Measurements from ENCODE around the gene ANKRD50. TPM values are rescaled to one million over a fixed set of nuclear protein-coding genes. Genes with fewer than 3 reads are reported as not detected.

Gene ANKRD50
- total and polyA plus RNA-seq, 9 of the 15 experiments (the other 6 are each of a cell fraction or from before 2014, with no cell fraction given), result 2.0 to 8.0 (median 6.2) TPM

DNA sequence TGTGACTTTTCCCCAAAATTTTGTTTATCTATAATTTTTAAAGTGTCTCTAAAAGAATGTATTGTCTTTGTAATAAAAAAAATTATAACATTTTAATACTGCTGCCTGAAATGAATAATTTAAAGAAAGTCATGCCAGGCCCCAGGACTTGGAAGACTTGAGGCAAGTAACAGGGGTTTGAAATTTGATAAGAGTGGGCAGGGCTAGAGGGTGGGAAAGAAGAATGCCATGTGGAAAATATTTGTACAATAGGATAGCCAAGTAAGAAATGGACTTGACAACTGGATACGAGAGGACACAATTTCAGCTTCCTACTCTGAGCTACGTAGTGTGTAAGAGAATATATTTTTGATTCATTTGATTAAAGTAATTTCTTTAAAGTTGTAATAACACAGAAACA lies 36.9 kb upstream of the ANKRD50 start:
- Histone ChIP-seq H3K4me3 (no peak overlapping the region), H3K9me1 (ENCODE audit: control insufficient read depth, insufficient read depth, low read length) (no peaks in the 10 kb centered on the region), H3K27me3 (ENCODE audit: control insufficient read depth in 2 of 2, insufficient read depth in 2 of 2, low read length in 2 of 2) (peaks cover 0 to 5% of the 10 kb centered on the region in 2 experiments; a peak in 1 of 5 replicates), H2AFZ (ENCODE audit: low read depth, low read length) (no peak overlapping the region), H3K36me3 (ENCODE audit: control insufficient read depth, insufficient read depth, low read length) (no peaks in the 10 kb centered on the region), H3K9ac (ENCODE audit: insufficient read depth in 1 of 2, low read depth in 2 of 2, low read length in 2 of 2) (no peak overlapping the region), H3K4me1 (replicated peaks in 1 of 2; ENCODE audit: control insufficient read depth in 2 of 2, insufficient read depth in 2 of 2, low read length in 2 of 2) (no peaks in the 10 kb centered on the region), H3K9me3 (replicated peaks; ENCODE audit: control insufficient read depth, insufficient read depth, low read depth, low read length) (no peaks in the 10 kb centered on the region), H3K27ac (ENCODE audit: extremely low read depth, low read depth, low read length) (no peak overlapping the region), H4K20me1 (replicated peaks; ENCODE audit: control insufficient read depth, insufficient read depth, low read length) (no peaks in the 10 kb centered on the region), H3K4me2 (ENCODE audit: insufficient read depth, low read length) (no peak overlapping the region), H3K79me2 (ENCODE audit: control insufficient read depth, insufficient read depth, low read length) (no peaks in the 10 kb centered on the region)
- ChIA-PET POLR2A (no interaction called here), CTCF (ENCODE audit: low intra/inter-chr PET ratio) (no interaction called here)
- no peak for TF ChIP-seq ZNF695 (CRISPR knock-in tag; IDR thresholded peaks at IDR 0.05)
- TF ChIP-seq, protein P1, sequence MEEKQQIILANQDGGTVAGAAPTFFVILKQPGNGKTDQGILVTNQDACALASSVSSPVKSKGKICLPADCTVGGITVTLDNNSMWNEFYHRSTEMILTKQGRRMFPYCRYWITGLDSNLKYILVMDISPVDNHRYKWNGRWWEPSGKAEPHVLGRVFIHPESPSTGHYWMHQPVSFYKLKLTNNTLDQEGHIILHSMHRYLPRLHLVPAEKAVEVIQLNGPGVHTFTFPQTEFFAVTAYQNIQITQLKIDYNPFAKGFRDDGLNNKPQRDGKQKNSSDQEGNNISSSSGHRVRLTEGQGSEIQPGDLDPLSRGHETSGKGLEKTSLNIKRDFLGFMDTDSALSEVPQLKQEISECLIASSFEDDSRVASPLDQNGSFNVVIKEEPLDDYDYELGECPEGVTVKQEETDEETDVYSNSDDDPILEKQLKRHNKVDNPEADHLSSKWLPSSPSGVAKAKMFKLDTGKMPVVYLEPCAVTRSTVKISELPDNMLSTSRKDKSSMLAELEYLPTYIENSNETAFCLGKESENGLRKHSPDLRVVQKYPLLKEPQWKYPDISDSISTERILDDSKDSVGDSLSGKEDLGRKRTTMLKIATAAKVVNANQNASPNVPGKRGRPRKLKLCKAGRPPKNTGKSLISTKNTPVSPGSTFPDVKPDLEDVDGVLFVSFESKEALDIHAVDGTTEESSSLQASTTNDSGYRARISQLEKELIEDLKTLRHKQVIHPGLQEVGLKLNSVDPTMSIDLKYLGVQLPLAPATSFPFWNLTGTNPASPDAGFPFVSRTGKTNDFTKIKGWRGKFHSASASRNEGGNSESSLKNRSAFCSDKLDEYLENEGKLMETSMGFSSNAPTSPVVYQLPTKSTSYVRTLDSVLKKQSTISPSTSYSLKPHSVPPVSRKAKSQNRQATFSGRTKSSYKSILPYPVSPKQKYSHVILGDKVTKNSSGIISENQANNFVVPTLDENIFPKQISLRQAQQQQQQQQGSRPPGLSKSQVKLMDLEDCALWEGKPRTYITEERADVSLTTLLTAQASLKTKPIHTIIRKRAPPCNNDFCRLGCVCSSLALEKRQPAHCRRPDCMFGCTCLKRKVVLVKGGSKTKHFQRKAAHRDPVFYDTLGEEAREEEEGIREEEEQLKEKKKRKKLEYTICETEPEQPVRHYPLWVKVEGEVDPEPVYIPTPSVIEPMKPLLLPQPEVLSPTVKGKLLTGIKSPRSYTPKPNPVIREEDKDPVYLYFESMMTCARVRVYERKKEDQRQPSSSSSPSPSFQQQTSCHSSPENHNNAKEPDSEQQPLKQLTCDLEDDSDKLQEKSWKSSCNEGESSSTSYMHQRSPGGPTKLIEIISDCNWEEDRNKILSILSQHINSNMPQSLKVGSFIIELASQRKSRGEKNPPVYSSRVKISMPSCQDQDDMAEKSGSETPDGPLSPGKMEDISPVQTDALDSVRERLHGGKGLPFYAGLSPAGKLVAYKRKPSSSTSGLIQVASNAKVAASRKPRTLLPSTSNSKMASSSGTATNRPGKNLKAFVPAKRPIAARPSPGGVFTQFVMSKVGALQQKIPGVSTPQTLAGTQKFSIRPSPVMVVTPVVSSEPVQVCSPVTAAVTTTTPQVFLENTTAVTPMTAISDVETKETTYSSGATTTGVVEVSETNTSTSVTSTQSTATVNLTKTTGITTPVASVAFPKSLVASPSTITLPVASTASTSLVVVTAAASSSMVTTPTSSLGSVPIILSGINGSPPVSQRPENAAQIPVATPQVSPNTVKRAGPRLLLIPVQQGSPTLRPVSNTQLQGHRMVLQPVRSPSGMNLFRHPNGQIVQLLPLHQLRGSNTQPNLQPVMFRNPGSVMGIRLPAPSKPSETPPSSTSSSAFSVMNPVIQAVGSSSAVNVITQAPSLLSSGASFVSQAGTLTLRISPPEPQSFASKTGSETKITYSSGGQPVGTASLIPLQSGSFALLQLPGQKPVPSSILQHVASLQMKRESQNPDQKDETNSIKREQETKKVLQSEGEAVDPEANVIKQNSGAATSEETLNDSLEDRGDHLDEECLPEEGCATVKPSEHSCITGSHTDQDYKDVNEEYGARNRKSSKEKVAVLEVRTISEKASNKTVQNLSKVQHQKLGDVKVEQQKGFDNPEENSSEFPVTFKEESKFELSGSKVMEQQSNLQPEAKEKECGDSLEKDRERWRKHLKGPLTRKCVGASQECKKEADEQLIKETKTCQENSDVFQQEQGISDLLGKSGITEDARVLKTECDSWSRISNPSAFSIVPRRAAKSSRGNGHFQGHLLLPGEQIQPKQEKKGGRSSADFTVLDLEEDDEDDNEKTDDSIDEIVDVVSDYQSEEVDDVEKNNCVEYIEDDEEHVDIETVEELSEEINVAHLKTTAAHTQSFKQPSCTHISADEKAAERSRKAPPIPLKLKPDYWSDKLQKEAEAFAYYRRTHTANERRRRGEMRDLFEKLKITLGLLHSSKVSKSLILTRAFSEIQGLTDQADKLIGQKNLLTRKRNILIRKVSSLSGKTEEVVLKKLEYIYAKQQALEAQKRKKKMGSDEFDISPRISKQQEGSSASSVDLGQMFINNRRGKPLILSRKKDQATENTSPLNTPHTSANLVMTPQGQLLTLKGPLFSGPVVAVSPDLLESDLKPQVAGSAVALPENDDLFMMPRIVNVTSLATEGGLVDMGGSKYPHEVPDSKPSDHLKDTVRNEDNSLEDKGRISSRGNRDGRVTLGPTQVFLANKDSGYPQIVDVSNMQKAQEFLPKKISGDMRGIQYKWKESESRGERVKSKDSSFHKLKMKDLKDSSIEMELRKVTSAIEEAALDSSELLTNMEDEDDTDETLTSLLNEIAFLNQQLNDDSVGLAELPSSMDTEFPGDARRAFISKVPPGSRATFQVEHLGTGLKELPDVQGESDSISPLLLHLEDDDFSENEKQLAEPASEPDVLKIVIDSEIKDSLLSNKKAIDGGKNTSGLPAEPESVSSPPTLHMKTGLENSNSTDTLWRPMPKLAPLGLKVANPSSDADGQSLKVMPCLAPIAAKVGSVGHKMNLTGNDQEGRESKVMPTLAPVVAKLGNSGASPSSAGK (IDR thresholded peaks at IDR 0.05), result no peak
- TF ChIP-seq, protein P2, sequence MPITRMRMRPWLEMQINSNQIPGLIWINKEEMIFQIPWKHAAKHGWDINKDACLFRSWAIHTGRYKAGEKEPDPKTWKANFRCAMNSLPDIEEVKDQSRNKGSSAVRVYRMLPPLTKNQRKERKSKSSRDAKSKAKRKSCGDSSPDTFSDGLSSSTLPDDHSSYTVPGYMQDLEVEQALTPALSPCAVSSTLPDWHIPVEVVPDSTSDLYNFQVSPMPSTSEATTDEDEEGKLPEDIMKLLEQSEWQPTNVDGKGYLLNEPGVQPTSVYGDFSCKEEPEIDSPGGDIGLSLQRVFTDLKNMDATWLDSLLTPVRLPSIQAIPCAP (CRISPR knock-in tag; IDR thresholded peaks at IDR 0.05; ENCODE audit: borderline replicate concordance), result no peak
- TF ChIP-seq ZNF75A (CRISPR knock-in tag; IDR thresholded peaks at IDR 0.05), result no peak
- TF ChIP-seq ZNF589 (CRISPR knock-in tag; IDR thresholded peaks at IDR 0.05; ENCODE audit: low read depth), result no peak
- TF ChIP-seq, protein P3, sequence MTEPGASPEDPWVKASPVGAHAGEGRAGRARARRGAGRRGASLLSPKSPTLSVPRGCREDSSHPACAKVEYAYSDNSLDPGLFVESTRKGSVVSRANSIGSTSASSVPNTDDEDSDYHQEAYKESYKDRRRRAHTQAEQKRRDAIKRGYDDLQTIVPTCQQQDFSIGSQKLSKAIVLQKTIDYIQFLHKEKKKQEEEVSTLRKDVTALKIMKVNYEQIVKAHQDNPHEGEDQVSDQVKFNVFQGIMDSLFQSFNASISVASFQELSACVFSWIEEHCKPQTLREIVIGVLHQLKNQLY (CRISPR knock-in tag; conservative IDR thresholded peaks at IDR 0.05), result no peak
- no peak for TF ChIP-seq RFX5 (IDR thresholded peaks at IDR 0.05; ENCODE audit: low read depth, low read length)
- no peak for TF ChIP-seq CBX5 (IDR thresholded peaks at IDR 0.05; ENCODE audit: borderline replicate concordance, low read depth)
- TF ChIP-seq PRMT5 (CRISPR knock-in tag; IDR thresholded peaks at IDR 0.05), result no peak
- WGBS (ENCODE audit: insufficient coverage, low coverage, missing lambda C conversion rate), result 8% methylated on average over 2 of the region's 2 CpGs
- DNase-seq (ENCODE audit: extremely low read depth in 1 of 4, low spot score in 3 of 4) (no peak), ATAC-seq (no peak), FAIRE-seq (no peak)
- intact Hi-C loops (cut with micrococcal nuclease), result loop anchor here (10.0 kb wide), 1 partner anchor 285 kb away; no protein-coding TSS in a partner anchor
- in situ Hi-C loops (cut with MboI), result no loop called here
- no TSS peak for BruUV-seq (replicated peaks)
